Measurements from ENCODE around the gene LCP1.

LCP1 gene

GRCh38 chr13:46127358-46128023 lies 54.5 kb downstream of the LCP1 start:
- no peak for DNase-seq (ENCODE audit: low read depth in 3 of 3)

- peak; percentile 33 to 45 (median 39) for DNase-seq (ENCODE audit: low read depth in 3 of 3)
Measured at GRCh38 chr13:46126552-46127357, 55.2 kb downstream of the LCP1 start.

DNA sequence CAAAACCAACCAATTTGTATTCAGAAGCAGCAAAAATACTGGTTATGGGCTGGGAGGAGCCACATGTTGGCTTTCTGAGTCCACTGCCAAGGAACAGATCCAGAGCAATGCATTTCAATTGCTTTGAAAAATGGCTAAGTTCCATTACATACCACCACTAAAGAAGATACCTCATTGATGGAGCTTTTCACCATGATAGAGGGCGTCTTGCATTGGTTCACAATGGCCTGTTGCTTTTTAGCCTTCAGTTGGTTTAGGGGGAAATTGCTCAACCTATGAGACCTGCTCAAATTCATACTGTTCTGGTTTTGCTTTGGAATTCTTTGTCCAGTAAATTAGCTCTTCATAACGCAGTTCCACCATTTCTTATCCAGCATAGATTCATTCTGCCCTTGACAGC lies 55.9 kb downstream of the LCP1 start:
- no peak for DNase-seq (ENCODE audit: low read depth in 3 of 3)

DNA sequence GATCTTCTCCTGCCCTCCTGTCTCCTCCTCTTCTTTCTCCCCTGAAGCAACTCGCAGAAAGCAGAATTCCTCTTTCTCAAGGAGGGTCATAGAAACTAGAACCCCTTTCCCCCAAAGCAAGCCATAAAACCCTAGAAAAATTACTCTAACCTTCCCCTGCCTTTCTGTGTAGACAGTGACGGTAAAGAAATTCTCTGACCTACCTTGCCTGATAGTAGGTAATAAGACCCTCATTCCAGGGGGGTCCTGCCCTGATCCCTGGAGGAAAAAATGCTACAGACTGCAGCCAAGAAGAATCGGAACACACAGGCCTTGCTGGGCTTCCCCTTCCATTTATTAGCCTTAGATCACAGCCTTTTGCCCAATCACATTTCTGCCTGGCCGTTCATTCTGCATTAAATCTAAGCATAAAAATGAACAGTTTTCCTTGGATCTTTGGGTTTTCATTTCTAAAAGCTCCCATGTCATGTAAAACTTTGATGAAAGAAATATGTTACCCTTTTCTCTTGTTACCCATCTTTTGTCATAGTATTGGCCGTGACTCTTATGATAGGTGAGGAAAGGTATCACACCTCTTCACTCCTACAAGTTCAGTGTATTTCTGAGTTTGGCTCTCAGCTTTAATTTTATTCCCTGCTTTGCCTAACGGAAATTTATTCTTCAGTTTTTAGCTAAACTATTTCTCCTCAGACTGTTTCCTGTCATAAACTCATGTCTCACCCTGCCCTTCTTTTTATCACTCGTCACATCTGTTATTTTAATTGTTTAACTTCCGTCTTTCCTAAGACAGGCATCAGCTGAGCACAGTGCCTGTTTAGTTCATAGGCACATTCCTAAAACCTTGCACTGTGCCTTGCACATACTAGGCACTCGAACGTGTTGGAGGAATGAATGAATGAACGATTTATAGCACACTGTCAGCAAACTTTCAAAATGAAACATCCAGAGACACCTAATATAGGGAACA lies 56.7 kb downstream of the LCP1 start:
- DNase-seq (ENCODE audit: low read depth in 3 of 3): no peak

- no peak for DNase-seq (ENCODE audit: low read depth in 3 of 3)
Measured at GRCh38 chr13:46124531-46124966, 57.4 kb downstream of the LCP1 start.

DNA sequence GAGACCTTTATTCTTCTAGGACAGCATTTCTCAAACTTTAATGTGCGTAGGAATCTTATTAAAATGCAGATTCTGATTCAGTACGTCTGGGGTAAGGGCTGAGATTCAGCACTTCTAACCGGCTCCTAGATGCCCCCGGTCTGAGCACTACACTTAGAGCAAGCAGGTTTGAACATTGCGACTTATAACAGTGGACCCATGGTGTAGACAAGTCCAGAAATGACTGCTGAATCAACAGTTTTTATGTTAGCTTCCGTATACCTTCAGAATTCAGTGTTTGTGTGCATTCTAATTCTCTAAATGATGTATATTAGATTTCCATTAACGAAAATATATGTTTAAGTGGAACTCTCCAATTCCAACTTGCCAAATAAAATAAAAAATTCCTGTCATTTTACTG lies 59.7 kb downstream of the LCP1 start:
- no peak for DNase-seq (ENCODE audit: low read depth in 3 of 3)

GRCh38 chr13:46121597-46122163 lies 60.3 kb downstream of the LCP1 start:
- no peak for DNase-seq (ENCODE audit: low read depth in 3 of 3)

DNA sequence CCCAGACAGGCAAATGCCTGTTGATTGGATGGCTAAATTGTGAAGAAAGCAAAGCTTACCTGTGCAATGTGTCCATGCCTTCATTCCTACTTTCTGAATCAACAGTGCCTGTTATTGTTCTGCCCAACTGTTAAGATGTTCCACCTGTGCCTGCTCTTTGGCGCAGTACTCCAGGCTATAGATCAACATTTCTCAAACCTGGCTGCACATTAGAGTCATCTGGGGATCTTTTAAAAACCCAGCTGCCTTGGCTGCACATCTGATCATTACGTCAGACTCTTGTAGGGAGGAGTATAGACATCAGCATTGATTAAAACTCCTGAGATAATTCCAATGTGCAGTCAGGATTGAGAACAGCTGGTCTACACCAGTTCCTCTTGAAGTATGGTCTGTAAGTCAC lies 60.9 kb downstream of the LCP1 start:
- DNase-seq (ENCODE audit: low read depth in 3 of 3): no peak

GRCh38 chr13:46119883-46120614 lies 61.9 kb downstream of the LCP1 start:
- DNase-seq (ENCODE audit: low read depth in 3 of 3): no peak

- DNase-seq (ENCODE audit: low read depth in 3 of 3): no peak
Measured at GRCh38 chr13:46116653-46117502, 65.1 kb downstream of the LCP1 start.

GRCh38 chr13:46114613-46115012 lies 67.4 kb downstream of the LCP1 start:
- no peak for DNase-seq (ENCODE audit: low read depth in 3 of 3)

GRCh38 chr13:46113596-46113995 lies 68.4 kb downstream of the LCP1 start:
- no peak for DNase-seq (ENCODE audit: low read depth in 3 of 3)

DNA sequence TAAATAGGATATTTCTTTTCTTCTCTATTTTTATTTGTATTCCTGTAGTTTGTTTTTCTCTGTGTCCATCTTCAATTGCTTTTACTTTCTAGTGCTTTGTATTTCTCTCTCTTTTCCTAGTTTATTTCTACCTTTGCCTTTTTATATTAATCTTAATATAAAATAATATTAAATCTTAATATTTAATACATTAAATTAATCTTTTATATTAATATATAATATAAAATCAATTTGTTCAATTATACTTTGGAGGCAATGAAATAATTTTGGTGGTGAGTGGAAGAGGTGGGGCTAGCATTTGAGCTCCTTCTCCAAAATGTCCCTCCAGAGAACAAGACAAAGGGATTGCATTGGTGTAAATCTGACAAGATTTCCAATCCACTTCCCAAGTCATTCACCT lies 70.8 kb downstream of the LCP1 start:
- DNase-seq (ENCODE audit: low read depth in 3 of 3): no peak

DNA sequence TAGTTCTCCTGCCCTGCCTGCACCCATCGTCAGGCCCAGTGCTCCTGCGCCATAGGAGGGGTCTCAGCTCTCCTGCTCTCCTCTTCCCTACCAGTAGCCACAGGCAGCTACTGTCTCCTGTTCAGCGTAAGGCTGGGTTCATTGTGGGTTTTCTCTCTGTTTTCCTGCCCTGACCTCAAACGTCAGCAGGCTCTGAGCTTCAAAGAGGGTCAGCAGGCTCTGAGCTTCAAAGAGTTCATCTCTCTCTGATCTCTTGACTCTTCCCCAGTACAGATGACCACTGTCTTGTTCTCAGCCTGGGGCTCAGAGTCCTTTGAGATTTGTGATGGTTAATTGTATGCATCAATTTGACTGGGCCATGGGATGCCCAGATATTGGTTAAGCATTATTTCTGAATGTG lies 72.5 kb downstream of the LCP1 start:
- DNase-seq (ENCODE audit: low read depth in 3 of 3): no peak

DNA sequence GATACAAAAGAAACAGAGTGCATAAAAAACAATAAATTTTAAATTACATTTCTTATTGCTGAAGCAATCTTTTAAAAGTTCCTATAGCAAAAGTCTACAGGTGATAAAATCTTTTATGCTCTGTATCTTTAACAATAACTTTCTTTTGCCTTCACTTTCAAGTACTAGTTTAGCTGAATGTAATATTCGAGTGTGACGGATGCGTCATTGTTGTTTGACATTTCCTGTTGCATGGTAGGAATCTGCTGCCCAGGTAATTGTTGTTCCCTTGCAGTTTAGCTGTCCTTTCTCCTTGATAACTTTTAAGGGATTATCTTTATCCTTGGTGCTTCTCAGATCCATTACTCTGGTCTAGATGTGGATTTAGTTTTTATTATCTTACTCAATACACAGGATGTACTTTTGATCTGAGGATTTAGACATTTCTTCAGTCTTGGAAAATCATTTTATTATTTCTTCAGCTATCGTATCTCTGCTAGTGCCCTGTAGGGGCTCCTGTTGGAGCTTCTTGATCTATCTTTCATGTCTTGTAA lies 75.1 kb downstream of the LCP1 start:
- no peak for DNase-seq (ENCODE audit: low read depth in 3 of 3)

DNA sequence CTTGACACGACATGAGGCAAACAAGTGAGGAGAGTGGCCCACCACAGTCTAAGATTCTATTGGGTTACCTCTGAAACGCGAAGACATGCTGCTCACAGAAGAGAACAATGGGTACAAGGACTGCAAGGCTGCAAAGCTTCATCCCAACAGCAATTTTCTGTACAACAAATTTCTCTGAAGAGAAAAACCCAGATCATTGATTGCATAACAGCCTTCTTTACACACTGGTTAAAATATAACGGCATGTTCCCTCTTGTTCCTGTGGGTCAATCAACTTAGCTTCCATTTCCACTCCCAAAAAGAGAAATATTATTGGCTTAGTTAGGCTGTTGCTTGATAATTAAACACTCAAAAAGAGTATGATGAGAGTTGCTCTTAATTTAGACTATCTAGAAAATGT lies 77.1 kb downstream of the LCP1 start, which contains the start of gene CPB2:
Gene CPB2 (minus strand): TSS at position 166 of the 400 bp plus-strand sequence. CDS start 24 bp downstream, at position 142.
- DNase-seq (ENCODE audit: low read depth in 3 of 3): no peak

- DNase-seq (ENCODE audit: low read depth in 3 of 3): no peak
Measured at GRCh38 chr13:46103037-46103436, 78.9 kb downstream of the LCP1 start.

DNA sequence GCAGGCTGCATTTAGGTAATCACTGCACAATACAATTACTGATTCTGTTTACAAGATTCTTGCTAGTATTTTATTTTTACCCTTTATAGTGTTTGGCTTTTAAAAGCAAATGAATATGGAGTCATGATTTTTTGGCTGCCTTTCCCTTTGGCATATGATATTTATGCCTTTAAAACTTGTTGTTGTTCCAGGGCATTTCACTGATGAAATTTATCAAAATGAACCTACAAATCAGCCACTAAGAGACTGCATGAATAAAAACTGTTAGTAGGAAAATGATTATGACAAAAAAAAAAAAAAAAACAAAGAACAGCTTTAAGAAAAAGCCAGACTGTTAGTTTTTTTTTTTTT lies 79.7 kb downstream of the LCP1 start:
- no peak for DNase-seq (ENCODE audit: low read depth in 3 of 3)

- DNase-seq (ENCODE audit: low read depth in 3 of 3): no peak
Measured at GRCh38 chr13:46101484-46102254, 80.3 kb downstream of the LCP1 start.
